GM19099 (cell line): ENCODE measurements around the gene MRPS18A.

Experiments used
- POLR2A ChIP-seq: IDR thresholded peaks from 3 replicates; pipeline ENCODE4 v1.6.1; 2011; ENCODE audit warnings: low read depth; ENCODE audit not compliant: insufficient read length; ENCODE audit errors: extremely low read depth

MRPS18A gene

GRCh38 chr6:43683708-43684455, 3.7 kb downstream of the MRPS18A start:
- TF ChIP-seq POLR2A: no peak

- TF ChIP-seq POLR2A: no peak
Measured at GRCh38 chr6:43682724-43683429, 4.7 kb downstream of the MRPS18A start.

GRCh38 chr6:43681303-43681702, 6.3 kb downstream of the MRPS18A start:
- TF ChIP-seq POLR2A: no peak

- no peak for TF ChIP-seq POLR2A
Measured at GRCh38 chr6:43680308-43681200, 7.0 kb downstream of the MRPS18A start.

GRCh38 chr6:43679057-43679456, 8.5 kb downstream of the MRPS18A start:
- TF ChIP-seq POLR2A: no peak

- no peak for TF ChIP-seq POLR2A
Measured at GRCh38 chr6:43678341-43678740, 9.2 kb downstream of the MRPS18A start.

- no peak for TF ChIP-seq POLR2A
Measured at GRCh38 chr6:43677759-43678158, 9.8 kb downstream of the MRPS18A start.

GRCh38 chr6:43676962-43677606, 10.5 kb downstream of the MRPS18A start:
- no peak for TF ChIP-seq POLR2A

GRCh38 chr6:43674921-43675320, 12.7 kb downstream of the MRPS18A start:
- TF ChIP-seq POLR2A: no peak

- TF ChIP-seq POLR2A: no peak
Measured at GRCh38 chr6:43674291-43674690, 13.3 kb downstream of the MRPS18A start.

GRCh38 chr6:43673444-43674084, 14.0 kb downstream of the MRPS18A start:
- no peak for TF ChIP-seq POLR2A

- TF ChIP-seq POLR2A: no peak
Measured at GRCh38 chr6:43671801-43672690, 15.5 kb downstream of the MRPS18A start.

GRCh38 chr6:43671011-43671800, 16.4 kb downstream of the MRPS18A start:
- TF ChIP-seq POLR2A: no peak

GRCh38 chr6:43670623-43670986, 17.0 kb downstream of the MRPS18A start:
- TF ChIP-seq POLR2A: no peak
